Bronchial epithelial cell (primary cell): ENCODE data around the gene PAPOLA. TPM values are rescaled to one million over a fixed set of nuclear protein-coding genes. Genes with fewer than 3 reads are reported as not detected.

Experiments
- DNase-seq: peaks from one replicate; pipeline ENCODE4 v3.0.0-alpha.2; 2010; ENCODE audit warnings: low read depth
- FAIRE-seq: peaks from 2 replicates; lab custom pipeline; 2011; peaks lifted over from hg19 to GRCh38; lab: Jason Lieb, UNC
- H3K27me3 ChIP-seq: 2 replicates; pipeline ENCODE4 v1.5.1; 2011; ENCODE audit warnings: low read length; ENCODE audit not compliant: control insufficient read depth, insufficient read depth
- H3K36me3 ChIP-seq: 2 replicates; pipeline ENCODE4 v1.5.1; 2011; ENCODE audit warnings: low read length; ENCODE audit not compliant: control insufficient read depth, insufficient read depth
- H3K4me3 ChIP-seq: 2 replicates; pipeline ENCODE4 v1.5.1; 2011; ENCODE audit warnings: mild to moderate bottlenecking, low read depth, low read length, control low read depth
- CTCF ChIP-seq: IDR thresholded peaks from 2 replicates; pipeline ENCODE4 v1.5.1; 2011; ENCODE audit warnings: mild to moderate bottlenecking, moderate library complexity, low read length, control low read depth, inconsistent platforms; ENCODE audit not compliant: insufficient read depth, severe bottlenecking
- total RNA-seq: library from RNA; depleted of rRNA; stranded (reverse); fragments of >200 nt; gene quantifications from 2 replicates; pipeline ENCODE4 v1.2.1, GENCODE V29; 2014

Gene PAPOLA
- total RNA-seq, 1 donor from 2014 or later, result 70.0 TPM

GRCh38 chr14:96588410-96589257 is 86.5 kb downstream of the PAPOLA start:
- DNase-seq, result no peak
- FAIRE-seq, result no peak
- no peaks in the 10 kb centered on the region for H3K36me3 ChIP-seq

GRCh38 chr14:96589577-96589976 is 87.4 kb downstream of the PAPOLA start:
- H3K27me3 ChIP-seq, result no peaks in the 10 kb centered on the region
- no peak for TF ChIP-seq CTCF
- no peak overlapping the region for H3K4me3 ChIP-seq
- FAIRE-seq (peak; percentile 13), DNase-seq (no peak)
- no peaks in the 10 kb centered on the region for H3K36me3 ChIP-seq

More at GRCh38 chr14:96588410-96589257, 86.5 kb downstream of the PAPOLA start:
- Histone ChIP-seq H3K27me3 (no peaks in the 10 kb centered on the region), H3K4me3 (no peak overlapping the region)
- no peak for TF ChIP-seq CTCF

GRCh38 chr14:96590190-96590864 is 88.1 kb downstream of the PAPOLA start:
- no peak for TF ChIP-seq CTCF
- no peak for DNase-seq
- Histone ChIP-seq H3K36me3 (no peaks in the 10 kb centered on the region), H3K4me3 (no peak overlapping the region), H3K27me3 (no peaks in the 10 kb centered on the region)
- no peak for FAIRE-seq

- Histone ChIP-seq H3K4me3 (peak overlapping the region; percentile 29), H3K36me3 (no peaks in the 10 kb centered on the region), H3K27me3 (no peaks in the 10 kb centered on the region)
- no peak for TF ChIP-seq CTCF
- peak; percentile 18 for DNase-seq
- no peak for FAIRE-seq
Observed at GRCh38 chr14:96592591-96593386, 90.6 kb downstream of the PAPOLA start.

GRCh38 chr14:96594961-96595360 is 92.8 kb downstream of the PAPOLA start:
- H3K4me3 ChIP-seq, result no peak overlapping the region
- H3K36me3 ChIP-seq, result no peaks in the 10 kb centered on the region
- H3K27me3 ChIP-seq, result no peaks in the 10 kb centered on the region
- DNase-seq, result no peak
- no peak for FAIRE-seq
- no peak for TF ChIP-seq CTCF
